Prostate gland (tissue), 2 donors: ENCODE measurements around the gene DCAF4L1.

Experiments used
- CTCF ChIP-seq, 4 experiments: fragments of 200-600 bp in 2 of 4; fragments of 450-650 bp in 2 of 4; sonication (generic) in 2 of 4; IDR thresholded peaks; 1 replicate in 3 of 4; 2 replicates in 1 of 4; pipeline ENCODE4 v1.5.1; 2016 to 2019; ENCODE audit warnings: antibody characterized with exemption in 4 of 4, mild to moderate bottlenecking in 2 of 4, moderate library complexity in 2 of 4
- POLR2AphosphoS5 ChIP-seq: sonication (generic); formaldehyde crosslinking; IDR thresholded peaks from one replicate; pipeline ENCODE4 v1.6.1; 2017; ENCODE audit warnings: antibody characterized with exemption

GRCh38 chr4:41989994-41990364 is 8.4 kb downstream of the DCAF4L1 start:
- no peak for TF ChIP-seq CTCF (IDR thresholded peaks at IDR 0.05)
- TF ChIP-seq POLR2AphosphoS5: no peak
